Right lung (tissue), 5 donors: Measurements from ENCODE around the gene NSMF. TPM values are rescaled to one million over a fixed set of nuclear protein-coding genes. Genes with fewer than 3 reads are reported as not detected.
"Not testable (repeated sequence)": the region's sequence is repeated elsewhere in the genome, so short reads cannot be mapped to it uniquely, and the experiment has no call there.

Source experiments
- DNase-seq, 2 donors: peaks; one replicate each; pipeline ENCODE4 v3.0.0-alpha.2; 2013
- polyA plus RNA-seq, 5 donors: library from polyadenylated mRNA; unstranded; fragments of 120-200 nt; gene quantifications; one replicate each; pipeline versions ENCODE4 v1.2.1 to v1.2.3, GENCODE V29; 2013; ENCODE audit warnings: inconsistent platforms in 1 of 5, low replicate concordance in 1 of 5; ENCODE audit not compliant: insufficient read length in 5 of 5, insufficient read depth in 1 of 5

Gene NSMF
- polyA plus RNA-seq, 5 donors = 31.1 to 46.8 (median 40.3) TPM

- DNase-seq = no peak
Measured at GRCh38 chr9:137478613-137478961, 19.5 kb upstream of the NSMF start.

GRCh38 chr9:137477778-137478612, 18.9 kb upstream of the NSMF start:
- no peak for DNase-seq

- DNase-seq = no peak
Measured at GRCh38 chr9:137476856-137477255, 17.7 kb upstream of the NSMF start.

- DNase-seq = no peak
Measured at GRCh38 chr9:137475666-137476065, 16.5 kb upstream of the NSMF start.

GRCh38 chr9:137474271-137474670, 15.1 kb upstream of the NSMF start:
- no peak for DNase-seq

DNA sequence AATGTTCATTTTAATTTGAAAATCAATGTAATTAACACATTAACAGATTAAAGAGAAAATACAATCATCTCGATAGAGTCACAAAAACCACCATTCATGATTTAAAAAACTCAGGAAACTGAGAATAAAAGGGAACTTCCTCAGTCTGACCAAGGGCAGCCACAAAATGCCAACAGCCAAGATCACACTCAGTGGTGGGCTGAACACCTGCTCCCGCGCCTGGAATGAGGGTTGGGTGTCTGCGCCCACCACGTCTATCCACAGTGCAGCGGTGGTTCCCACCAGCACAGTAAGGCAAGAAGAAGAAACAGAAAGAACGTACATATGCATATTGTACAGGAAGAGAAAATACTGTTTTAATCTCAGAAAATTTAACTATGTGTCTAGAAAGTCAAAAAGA, 11.7 kb upstream of the NSMF start:
- no peak for DNase-seq

DNA sequence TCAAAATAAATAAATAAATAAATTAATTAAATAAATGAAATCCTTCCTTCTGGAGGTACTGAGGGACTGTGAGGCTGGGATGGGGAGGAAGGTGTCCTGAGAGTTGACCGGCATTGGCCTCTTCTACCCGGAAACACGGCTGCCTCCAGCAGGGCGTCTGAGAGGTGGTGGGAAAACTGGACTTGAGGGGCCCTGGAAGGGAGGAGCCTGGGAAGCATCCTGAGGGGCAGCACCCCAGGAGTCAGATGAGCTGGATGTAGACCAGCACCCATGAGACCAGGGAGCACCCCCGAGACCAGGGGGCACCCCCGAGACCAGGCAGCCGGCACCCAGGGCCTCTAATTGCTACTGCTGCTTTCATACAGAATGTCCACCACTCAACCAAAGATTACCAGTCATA, 8.8 kb upstream of the NSMF start:
- DNase-seq = no peak

GRCh38 chr9:137467161-137467581, 8.0 kb upstream of the NSMF start:
- DNase-seq = no peak

- not testable (repeated sequence) for DNase-seq
Measured at GRCh38 chr9:137466389-137467085, 7.4 kb upstream of the NSMF start.

- no peak for DNase-seq
Measured at GRCh38 chr9:137465720-137466388, 6.7 kb upstream of the NSMF start.

DNA sequence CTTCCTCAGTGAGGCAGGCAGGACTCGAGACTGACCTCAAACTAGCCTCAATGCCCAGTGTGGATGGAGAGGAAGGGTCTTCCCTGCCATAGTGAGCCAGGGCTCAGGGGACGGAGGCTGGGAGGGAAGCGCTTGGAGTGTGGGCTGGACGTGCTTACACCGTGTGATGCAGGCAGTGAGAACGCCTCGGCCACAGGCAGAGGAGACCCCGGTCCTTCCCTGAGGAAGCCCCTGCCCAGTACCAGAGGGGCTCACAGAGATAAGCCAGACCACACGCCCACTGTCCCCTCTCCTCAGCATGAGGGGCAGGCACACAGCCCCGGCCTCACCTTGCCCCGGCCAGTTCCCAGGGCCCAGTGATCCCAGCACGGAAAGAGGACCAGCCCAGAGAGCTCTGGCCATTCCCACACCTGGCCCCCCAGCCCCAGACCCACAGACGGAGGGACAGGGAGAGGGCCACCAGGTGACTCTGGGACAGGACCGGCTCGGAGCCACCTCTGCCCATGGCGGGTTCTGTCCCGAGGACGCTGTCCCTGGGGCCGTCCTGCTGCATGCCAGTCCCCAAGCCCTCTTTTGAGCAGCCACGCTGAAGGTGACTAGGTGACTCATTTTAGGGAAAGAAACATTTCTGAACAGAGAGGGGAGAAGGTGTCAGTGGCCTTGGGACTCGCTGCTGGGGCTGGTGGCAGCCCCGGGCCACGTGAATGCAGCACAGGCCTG, 6.0 kb upstream of the NSMF start:
- DNase-seq = no peak

DNA sequence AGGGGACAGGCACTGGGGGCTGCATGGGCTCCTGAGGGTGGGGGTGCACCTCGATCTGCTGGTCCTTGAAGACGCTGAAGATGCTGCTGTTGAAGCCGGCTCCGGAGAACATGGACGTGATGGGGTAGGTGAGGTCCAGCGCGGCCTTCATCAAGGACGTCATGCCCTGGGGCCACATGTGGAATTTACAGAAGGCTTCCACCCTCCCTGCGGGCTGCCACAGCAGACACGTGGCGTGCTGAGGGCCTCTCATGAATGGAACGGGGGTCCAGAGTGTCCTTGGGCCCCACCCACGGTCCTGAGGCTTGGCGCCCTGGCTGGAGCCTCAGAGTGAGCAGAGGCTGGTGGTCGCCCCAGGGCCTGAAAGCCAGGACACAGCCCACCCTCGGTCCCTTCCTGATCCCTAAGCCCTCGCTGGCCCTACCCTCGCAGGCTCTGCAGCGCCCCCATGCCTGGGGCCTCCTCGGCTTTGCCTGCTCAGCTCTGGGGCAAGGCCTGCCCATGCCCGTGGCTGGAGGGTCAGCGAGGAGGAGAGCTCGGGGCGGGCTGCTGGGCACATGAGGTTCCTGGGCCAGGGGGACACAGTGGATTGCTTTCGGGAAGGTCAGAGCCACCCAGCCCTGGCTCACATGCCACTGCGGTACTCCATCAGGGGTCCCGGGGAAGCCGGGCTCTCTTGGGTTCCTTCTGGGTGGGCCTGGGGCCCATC, 5.3 kb upstream of the NSMF start:
- no peak for DNase-seq

GRCh38 chr9:137463931-137464290, 4.8 kb upstream of the NSMF start:
- DNase-seq = no peak

GRCh38 chr9:137462986-137463930, 4.1 kb upstream of the NSMF start:
- DNase-seq = no peak

- no peak for DNase-seq
Measured at GRCh38 chr9:137462396-137462985, 3.4 kb upstream of the NSMF start.

DNA sequence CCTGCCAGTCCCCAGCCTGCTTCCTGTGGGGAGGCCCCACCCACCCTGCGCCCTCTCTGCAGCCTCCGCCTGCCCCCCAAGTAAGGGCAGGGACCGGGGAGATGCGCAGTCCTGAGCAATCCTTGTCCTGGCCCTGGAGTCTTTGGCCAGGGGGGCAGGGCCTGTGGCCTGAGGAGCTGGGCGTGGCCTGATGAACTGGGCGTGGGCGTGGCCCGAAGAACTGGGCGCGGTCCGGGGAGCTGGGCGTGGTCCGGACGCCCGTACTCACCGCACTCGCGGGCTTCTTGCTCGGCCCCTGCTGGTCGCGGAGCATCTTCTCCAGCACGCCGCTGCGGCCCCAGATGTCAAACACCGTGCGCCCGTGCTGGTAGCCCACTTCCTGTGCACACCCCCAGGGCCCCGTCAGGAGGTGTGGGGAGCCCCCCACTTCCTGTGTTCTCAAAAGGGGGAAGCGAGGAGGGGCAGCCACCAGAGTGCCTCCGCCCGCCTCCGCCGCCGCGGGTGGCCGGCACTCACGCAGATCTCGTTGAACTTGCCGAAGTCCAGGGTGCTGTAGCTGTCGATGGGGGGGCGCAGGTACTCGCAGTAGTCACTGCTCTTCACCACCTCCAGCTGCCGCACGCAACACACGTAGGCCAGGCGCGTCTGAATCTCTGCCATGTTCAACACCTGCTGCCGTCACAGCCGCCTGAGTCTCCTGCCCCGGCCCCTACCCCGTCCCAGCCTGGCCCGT, 2.7 kb upstream of the NSMF start:
- DNase-seq = no peak

DNA sequence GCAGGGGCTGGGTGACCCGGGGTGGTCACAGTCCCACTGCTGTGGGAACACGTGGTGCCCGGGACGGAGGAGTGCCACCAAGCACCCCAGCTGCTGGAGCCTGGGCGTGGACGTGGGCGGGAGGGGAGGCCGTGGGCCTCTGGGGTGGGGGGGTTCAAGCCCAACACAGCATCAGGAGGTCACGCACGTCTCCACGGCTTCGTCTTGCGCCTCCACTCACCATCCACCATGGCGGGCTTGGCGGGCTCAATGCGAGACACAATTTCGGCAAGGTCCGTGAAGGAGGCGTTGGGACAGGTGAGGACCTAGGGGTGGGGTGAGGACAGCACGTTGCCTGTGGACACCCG, 2.2 kb upstream of the NSMF start:
- DNase-seq = no peak

DNA sequence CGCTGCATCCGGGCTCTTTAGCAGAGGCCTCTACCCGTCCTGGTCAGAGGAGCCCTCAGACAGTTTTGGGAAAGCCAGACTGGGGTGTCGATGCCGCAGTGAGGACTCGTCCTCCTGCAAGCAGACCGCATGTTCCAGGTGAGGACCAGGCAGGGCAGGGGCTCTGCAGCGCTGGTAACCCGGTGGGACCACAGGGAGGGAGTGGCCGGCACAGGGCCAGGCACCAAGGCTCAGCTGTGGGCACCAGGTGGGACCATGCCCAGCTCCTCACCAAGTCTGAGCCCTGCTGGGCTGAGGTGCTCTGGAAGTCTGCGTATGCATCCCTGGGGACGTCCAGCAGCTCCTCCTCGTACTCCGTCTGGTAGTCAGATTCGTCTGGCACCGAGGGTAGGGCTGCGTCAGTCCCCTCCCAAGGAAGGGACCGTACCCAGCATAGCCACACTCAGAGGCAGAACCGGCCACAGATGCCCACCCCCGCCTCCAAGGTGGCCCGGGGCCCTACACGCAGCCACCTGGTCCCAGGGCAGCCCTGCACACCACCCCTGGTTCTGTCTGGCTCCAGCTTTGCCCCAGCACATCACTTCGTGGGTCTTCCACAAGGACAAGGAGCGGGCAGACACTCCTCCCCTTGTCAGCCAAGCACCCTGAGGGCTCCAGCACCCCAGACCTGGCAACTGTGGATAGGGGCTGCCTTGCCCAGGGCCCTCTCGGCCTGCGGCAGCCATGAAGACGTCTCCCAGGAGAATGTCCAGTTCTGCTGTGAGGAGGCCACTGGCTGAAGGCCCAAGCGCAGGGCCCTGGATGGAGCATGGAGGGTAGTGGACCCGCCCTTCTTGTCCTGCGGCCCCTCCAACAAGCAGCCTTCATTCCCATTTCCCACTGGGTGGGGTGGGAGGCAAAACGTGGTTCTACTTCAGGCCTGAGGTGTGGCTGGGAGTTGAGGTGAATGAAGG, 1.5 kb upstream of the NSMF start:
- no peak for DNase-seq
